Activated CD4-positive, alpha-beta T cell treated with anti-CD3 and anti-CD28 coated beads for 1 hour (primary cell): ENCODE measurements around the gene VTI1A.

Experiments
- DNase-seq: peaks from one replicate; pipeline ENCODE4 v3.0.0-alpha.2; 2020

VTI1A gene

DNA sequence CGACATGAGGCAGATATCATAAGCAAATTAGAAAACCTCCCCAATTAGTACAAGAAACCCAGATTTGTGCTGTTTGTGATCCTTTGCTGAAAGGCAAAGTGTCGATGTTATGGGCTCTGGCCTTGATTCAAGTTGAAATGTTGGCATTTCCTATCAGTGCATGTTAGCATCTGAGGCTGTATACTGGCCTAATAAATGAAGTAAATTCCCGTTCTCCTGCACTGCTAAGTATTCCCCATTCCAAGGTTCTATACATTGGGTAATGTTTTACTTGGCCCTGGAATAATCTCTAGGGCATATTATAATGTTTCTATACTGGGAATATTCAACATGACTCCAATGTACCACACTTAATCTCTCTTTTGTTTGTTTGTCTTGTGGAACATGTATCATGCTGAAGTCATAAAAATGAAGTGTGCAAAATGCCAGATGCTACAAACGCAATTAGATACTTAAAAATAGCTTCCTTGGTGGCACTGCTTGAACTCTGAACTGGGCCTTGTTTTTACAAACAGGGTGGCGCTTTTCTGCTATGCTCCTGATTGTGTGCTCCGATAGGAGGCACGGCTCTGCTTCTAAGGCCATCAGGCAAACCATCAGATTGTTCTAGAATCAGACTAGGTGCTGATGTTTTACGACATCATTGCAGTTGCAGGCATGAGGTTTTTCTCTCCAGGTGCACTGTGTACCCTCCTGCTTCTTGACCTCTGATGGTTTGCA lies 346.3 kb downstream of the VTI1A start:
- no peak for DNase-seq

GRCh38 chr10:112794201-112794600 lies 347.2 kb downstream of the VTI1A start:
- no peak for DNase-seq

- DNase-seq: no peak
Observed at GRCh38 chr10:112795067-112795466, 348.1 kb downstream of the VTI1A start.

DNA sequence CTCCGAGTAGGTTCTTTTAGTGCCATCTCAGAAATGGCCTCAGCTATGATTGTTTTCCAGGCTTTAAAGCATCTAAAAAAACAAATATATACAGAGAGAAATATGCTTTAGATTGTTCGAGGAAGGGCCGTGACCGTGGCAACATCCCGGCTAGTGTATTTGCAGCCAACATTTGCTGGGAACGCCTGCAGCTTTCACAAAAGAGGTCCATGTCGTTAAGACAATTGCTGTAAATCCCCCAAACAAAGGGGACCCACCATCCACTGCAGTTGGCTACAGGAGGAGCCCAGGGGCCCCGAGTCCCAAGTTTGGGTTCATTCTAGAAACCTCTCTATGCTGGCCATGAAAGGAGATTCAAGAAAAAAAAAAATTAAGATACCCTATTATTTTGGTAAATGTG lies 350.2 kb downstream of the VTI1A start:
- DNase-seq: no peak

- no peak for DNase-seq
Observed at GRCh38 chr10:112797855-112798254, 350.8 kb downstream of the VTI1A start.

DNA sequence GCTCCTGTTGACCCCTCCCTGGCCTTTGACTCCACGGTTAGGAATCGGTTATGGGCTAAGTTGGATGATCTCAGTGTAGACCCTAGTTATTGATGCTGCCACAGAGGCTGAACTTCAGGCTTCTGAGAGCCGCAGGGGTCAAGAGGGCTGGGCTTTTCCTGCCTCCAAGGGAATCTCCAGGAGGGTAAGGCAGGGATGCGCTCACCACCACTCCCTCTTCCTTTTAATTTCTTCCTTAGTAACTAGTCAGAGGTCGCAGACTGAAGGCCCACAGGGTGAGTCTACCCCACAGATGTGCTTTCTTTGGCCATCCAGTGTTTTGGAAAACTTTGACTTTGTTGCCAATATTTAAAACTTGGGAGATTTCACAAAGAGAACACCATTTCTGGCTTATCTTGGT lies 352.0 kb downstream of the VTI1A start:
- DNase-seq: no peak

DNA sequence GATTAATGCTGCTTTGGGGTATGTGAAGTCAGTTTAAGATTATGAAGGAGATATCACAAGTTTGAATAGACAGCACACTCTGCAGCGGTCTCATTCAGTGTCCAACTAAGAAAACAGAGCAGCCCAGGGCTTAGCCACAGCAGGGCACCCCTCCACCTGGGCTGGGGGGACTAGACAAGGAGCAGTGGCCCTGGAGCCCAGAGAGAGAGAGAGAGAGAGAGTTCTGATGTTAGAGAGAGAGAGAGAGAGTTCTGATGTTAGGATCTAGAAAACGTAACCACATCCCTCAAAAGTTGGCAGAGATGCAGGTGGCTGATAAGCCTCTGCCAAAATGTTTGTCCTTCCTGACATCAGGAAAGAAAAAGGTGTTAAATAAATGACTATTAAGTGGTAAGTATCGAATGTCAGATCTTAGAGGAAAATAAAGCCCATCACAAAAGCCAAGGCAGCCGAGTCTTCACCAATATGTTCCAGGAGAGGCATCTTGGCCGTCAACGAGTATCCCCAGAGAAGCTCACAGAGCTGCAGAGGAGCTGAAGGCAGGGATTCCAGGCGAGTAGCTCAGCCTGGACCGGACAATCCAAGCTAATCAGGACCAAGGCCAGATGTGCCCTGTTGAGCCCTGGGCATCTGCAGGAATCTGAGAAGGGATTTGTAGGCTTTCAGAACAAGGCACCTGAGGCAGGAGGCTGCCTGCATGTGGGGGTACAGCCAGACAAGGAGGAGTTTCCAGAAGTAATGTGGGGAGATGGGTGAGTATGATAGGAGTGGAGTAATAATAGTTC lies 352.9 kb downstream of the VTI1A start:
- DNase-seq: no peak

- DNase-seq: no peak
Observed at GRCh38 chr10:112801004-112801403, 354.0 kb downstream of the VTI1A start.

DNA sequence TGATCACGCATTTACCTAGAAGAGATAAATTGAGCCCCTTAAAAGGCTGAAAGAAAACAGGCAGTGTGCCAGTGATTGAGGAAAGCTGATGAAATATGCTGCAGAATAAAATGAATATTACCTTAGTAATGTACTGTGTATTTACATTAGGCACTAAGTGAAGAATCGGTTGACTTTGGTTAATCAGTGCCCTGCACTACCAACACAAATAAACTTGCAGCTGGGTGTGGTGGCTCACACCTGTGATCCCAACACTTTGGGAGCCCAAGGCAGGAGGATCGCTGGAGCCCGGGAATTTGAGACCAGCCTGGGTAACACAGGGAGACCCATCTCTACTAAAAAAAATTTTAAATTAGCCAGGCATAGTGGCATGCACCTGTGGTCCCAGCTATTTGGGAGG lies 354.7 kb downstream of the VTI1A start:
- no peak for DNase-seq

DNA sequence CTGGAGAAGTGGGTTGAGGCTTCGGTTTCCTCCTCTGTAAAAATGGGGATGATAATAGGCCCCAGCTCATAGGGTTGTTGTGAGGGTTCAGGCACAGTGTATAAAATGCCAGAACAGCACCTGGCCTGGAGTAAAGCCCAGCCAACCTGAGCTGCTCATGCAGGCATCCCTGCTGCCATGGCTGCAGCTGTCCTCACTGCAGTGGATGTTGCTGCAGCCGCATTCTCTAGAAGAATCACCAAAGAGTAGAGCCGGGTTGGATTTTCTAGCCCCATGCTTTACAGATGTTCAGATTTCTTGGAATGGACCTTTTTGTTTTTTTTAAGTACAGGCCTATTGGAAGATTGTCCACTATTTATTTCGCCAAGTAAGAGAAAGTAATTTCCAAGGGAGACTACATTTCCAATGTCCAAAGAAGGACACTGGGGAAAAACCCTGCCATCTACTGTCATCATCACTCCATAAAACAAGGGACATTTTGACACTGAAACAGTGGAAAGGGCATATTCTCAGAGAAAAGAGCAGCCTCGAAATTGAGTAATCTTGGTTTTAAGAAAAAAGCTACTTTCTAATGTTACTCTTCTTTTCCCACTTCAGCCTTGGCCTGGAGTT lies 355.5 kb downstream of the VTI1A start:
- DNase-seq: no peak

DNA sequence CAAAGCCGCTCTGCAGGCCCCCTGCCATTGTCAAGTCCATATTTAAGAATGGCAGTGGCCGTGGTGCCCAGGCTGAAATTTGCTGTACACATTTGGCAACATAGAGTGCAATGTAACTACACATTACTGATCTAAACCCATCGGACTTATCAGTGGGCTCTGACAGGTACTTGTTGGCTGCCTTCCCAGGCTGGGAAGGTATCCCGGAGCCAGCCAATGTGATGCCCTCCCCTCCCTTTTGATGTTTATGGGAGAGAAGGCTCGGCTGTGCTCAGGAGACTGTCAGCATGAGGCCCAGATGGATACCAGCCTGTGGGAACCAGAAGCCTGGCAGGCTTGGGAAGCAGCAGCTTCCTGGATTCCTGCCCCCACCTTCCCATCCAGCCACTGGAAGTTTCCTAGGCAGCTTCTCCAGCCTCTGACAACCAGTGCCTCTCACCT lies 357.0 kb downstream of the VTI1A start:
- no peak for DNase-seq

GRCh38 chr10:112805254-112805590 lies 358.2 kb downstream of the VTI1A start:
- no peak for DNase-seq

DNA sequence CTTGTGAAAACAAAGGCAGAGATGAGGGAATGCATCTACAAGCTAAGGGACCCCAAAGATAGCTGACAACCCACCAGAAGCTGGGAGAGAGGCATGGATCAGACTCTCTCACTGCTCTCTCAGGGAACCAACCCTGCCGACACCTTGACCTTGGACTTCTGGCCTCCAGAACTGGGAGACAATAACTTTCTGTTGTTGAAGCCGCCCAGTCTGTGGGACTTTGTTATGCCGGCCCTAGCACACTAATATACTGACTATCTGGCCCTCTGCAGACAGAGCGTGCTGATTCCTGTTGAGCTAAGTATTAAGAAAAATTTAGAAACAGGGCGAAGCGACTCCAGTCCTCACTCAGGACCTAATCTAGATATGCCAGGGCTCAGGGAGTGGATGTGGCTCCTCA lies 358.7 kb downstream of the VTI1A start:
- DNase-seq: no peak

DNA sequence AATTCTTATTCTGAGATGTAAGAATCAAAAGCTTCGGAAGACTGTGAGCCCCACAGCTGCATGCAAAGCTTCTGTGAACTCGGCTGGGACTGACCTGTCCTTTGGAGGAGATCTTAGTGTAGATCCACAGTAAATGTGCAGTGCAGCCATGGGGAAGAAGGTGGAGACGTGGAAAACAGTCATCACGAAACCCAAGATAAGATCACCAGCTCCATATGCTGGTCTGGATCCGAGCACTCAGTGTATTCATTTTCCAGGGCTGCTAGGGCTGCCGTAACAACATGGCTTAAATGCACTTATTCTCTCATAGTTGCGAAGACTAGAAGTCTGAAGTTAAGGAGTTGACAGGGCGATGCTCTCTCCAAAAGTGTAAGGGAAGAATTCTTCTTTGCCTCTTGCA lies 360.0 kb downstream of the VTI1A start:
- no peak for DNase-seq

- no peak for DNase-seq
Observed at GRCh38 chr10:112809736-112810135, 362.7 kb downstream of the VTI1A start.

DNA sequence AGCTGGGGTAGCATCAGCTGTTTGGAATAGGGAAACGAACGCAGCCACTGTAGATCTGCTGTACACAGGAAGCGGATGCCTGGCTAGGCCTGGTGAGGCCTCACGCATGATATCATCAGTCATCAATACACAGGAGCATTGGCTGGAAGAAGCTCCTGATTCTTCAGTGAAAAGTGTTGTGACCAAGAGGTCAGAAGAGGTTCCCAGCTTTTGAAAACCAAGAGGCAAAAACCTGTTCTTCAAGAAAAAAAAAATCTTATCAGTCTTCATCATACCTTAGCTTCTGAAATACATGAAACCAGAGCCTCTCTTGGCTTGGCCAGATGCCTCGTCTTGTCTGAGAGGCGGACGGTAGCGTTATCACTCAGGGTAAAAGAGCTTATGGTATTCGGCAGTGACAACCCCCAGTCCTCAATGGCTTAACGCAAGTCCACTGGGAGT lies 363.7 kb downstream of the VTI1A start:
- DNase-seq: no peak

- no peak for DNase-seq
Observed at GRCh38 chr10:112811741-112812551, 364.9 kb downstream of the VTI1A start.

- DNase-seq: no peak
Observed at GRCh38 chr10:112812586-112812985, 365.6 kb downstream of the VTI1A start.

DNA sequence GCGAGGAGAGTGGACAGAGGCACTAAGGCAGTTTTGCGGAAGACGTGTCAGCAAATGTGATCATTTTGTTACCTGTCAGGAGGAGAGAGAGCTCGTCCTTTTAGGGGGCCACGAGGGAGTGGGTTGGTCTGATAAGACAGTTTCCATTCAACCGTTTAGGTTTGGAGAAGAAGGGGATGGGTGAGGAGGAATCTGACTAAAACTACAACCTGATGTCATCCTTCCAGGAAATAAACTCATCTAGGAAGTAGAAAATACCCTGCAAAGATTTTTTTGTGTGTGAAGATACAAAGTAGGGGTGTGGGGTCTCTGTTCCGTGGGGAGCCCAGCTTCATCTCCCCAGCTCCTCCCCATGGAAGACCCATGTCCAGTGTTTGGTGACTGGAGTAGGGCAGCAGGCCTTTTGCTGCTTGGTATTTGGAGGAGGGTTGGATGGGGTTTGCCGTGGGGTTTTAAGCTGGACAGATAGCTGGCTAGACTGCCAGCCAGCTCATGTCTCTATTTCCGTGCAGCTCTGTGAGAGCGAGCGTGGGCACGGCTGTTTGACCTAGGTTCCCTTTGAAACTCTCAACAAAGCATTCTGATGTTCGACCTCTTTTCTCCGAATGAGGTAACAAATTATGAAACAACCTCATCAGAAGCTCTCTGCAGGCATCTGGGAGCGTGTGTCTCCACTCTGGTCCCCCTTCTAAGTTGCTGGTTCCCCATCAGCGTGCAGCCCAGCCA lies 367.0 kb downstream of the VTI1A start:
- DNase-seq: no peak

DNA sequence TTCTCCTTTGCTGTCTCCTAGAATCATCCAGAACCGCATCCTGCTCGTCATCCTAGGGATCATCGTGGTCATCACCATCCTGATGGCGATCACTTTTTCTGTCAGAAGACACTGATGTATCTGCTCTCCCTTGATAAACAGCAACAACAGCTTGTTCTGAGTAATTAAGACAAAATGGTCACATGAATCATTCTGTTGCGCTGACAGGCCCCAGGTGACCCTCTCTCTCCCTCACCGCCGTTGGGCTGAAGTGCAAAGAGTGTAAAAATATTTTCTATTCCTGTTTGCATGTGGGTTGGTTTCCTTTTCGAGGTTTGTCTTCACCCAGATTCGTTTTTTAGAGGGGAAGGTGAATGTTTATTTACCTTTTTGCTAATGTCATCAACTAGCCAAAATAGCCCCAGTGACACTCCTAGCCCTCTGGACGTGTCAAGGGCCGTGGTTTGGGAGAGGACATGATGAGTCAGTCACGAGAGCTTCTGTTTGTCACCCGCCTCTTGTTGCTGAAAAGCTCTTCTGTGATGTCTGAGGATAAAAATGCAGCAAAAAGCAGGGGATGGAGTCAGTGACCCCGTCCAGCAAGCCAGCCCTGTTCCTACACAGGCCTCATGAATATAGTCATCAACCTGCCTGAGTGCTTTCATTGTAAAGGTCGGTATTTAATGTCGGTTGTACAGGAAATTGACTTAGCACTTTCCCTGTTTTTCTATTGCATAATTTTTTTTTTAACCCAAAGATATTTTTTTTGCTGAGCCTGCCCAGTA lies 368.4 kb downstream of the VTI1A start:
- DNase-seq: no peak

DNA sequence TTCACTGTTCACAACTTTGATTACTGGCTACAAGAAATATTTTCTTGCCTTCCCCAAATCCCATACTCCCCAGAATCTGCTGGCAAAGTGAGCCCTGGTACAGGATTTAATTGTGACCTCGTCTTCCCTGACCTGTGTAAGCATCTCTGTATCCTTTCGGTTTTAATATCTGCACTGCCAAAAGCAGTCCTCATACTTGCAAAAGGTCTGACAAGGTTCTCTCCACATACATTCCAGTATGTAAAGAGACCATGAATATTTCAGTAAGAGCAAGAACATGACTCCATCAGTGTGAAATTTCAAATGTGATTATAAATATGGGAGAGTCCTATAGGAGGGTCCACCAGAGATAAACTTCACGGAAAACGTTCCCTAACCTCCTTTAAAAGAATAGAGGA lies 369.0 kb downstream of the VTI1A start:
- no peak for DNase-seq

- no peak for DNase-seq
Observed at GRCh38 chr10:112816891-112817290, 369.9 kb downstream of the VTI1A start.
